ENCODE measurements around the gene TSKU.

DNA sequence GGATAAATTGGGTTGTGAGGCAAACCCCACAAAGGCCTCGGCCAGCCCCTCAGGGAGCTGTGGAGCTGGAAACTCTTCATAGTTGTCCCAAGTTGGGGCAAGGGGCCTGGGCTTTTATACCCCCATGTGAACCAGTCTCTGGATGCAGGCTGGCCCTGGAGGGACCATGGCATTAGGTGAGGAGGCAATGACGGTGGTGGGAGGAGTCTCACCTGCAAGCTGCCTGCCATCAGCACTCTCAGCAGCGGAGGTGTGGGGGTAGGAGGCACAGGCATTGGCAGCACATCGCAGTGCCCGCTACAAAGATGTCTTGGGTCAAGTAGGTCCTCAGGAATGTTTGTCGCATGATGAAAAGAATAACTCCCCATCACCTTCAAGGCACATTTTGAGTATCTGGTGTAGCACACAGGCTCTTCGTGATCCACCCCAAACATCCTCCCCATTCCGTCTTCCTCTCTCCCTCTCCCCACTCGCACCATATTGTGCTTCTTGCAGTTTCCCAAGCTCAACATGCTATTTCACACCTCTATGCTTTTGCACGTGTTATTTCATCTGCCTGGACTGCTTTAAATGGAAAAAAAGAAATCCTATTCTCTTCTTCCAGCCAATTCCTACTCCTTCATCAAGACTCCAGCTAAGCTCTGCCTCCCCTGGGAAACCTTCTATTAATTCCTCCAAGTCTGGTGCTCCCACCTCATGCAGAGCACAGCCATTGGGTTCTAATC is 18.1 kb upstream of the TSKU start:
- TF ChIP-seq GATA2 (IDR thresholded peaks at IDR 0.05; ENCODE audit: low read depth, low read length) (no peak), GATA3 (IDR thresholded peaks at IDR 0.05; ENCODE audit: low read depth, low read length) (no peak)

Measured in SH-SY5Y (cell line).